ENCODE data around the gene AHI1.

Gene AHI1

GRCh38 chr6:135274561-135275293 lies 222.8 kb downstream of the AHI1 start:
- DNase-seq (ENCODE audit: low spot score) = peak; percentile 35
- TF ChIP-seq CTCF (IDR thresholded peaks at IDR 0.05; ENCODE audit: borderline replicate concordance, control extremely low read depth, extremely low read depth, insufficient read depth, missing control alignments) = no peak
- in situ Hi-C loops (cut with MboI; ENCODE audit: low sequenced_read_pairs, unreplicated experiment) = no loop called here

GRCh38 chr6:135271626-135272025 lies 225.9 kb downstream of the AHI1 start:
- in situ Hi-C loops (cut with MboI; ENCODE audit: low sequenced_read_pairs, unreplicated experiment) = no loop called here

DNA sequence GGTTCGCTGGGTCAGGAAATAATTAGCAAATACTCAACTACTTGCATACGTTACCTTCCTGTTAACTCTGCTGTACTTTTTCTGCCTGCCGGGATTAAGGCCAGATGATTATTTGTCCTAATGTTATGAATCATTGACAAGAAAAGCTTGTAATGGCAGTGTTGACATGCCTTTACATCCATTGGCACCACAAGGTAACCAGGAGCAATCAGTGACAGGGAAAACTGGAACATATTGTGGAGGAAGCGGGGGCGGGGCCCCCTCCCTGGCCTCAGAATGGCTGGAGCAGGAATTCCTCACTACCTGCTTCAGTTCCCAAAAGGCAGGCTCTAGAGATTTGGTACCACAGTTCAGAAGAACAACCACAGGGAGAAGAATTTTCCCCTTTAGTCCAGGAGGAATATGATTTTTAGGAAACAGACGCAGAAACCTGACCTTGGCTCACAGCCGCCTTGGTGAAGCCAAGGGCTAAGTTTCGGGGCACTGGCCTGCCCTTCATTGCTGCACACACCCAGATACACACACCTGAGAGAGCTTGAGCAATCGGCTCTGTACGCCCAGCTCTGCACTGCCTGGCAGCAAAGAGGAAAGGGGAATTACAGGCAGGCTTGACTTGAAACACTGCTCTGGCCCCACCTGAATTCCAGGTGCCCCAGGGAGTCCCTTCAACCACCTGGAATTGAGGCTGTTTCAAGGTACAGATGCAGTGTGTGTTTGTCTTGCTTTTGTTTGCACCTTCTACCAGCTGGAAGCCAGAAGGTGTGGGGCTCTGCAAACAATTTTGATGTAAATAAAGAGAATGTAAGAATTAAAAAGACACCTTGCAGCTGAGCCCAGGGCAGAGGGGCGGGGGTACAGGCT lies 226.6 kb downstream of the AHI1 start:
- no peak for DNase-seq (ENCODE audit: low spot score)
- in situ Hi-C loops (cut with MboI; ENCODE audit: low sequenced_read_pairs, unreplicated experiment) = no loop called here
- TF ChIP-seq CTCF (IDR thresholded peaks at IDR 0.05; ENCODE audit: borderline replicate concordance, control extremely low read depth, extremely low read depth, insufficient read depth, missing control alignments) = no peak

More at GRCh38 chr6:135271626-135272025, 225.9 kb downstream of the AHI1 start:
- DNase-seq (ENCODE audit: low spot score) = no peak
- TF ChIP-seq CTCF (IDR thresholded peaks at IDR 0.05; ENCODE audit: borderline replicate concordance, control extremely low read depth, extremely low read depth, insufficient read depth, missing control alignments) = no peak

DNA sequence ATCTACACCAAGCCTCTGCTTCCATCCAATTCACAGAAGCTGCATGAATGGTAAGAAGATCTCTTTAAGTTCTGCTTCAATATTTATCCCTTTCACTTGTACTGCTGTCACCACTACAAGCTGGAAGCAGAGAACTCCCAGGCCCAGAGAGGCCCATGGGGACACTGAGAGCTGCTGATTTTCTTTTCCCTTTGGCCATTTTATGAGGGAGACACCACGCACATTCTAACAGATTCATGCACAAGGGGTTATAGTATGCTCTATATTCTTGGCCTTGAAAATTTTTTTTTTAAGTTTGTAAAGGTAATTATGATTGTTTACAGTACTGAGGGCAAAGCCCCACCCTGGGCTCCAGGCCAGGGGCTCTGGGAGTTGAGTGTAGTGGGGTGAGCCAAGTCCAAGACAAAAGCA lies 228.1 kb downstream of the AHI1 start:
- in situ Hi-C loops (cut with MboI; ENCODE audit: low sequenced_read_pairs, unreplicated experiment) = no loop called here
- DNase-seq (ENCODE audit: low spot score) = no peak
- TF ChIP-seq CTCF (IDR thresholded peaks at IDR 0.05; ENCODE audit: borderline replicate concordance, control extremely low read depth, extremely low read depth, insufficient read depth, missing control alignments) = no peak

DNA sequence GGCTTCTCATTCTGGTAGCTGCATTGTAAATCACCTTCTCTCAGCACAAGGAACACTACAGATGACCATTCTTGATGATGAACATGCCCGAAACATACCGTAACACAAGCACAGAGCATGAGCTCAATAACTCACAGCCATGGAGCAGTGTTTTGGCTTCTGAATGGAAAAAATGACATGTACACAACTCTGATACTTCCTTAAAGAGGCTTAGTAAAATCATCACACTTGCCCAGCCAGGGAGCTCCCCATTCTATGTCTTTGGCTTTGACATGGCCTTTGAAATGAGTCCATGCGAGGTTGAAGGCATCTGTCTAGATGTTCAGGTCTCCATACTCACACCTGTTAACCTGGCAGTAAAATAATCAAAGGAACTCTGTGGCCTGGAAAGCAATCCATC lies 228.8 kb downstream of the AHI1 start:
- in situ Hi-C loops (cut with MboI; ENCODE audit: low sequenced_read_pairs, unreplicated experiment) = no loop called here
- TF ChIP-seq CTCF (IDR thresholded peaks at IDR 0.05; ENCODE audit: borderline replicate concordance, control extremely low read depth, extremely low read depth, insufficient read depth, missing control alignments) = no peak
- DNase-seq (ENCODE audit: low spot score) = no peak

- DNase-seq (ENCODE audit: low spot score) = no peak
- in situ Hi-C loops (cut with MboI; ENCODE audit: low sequenced_read_pairs, unreplicated experiment) = no loop called here
- TF ChIP-seq CTCF (IDR thresholded peaks at IDR 0.05; ENCODE audit: borderline replicate concordance, control extremely low read depth, extremely low read depth, insufficient read depth, missing control alignments) = no peak
These were observed 229.3 kb downstream of the AHI1 start for GRCh38 chr6:135268263-135268662.
